T-helper 1 cell (primary cell): Measurements from ENCODE around the gene MORC1.
"Not testable (repeated sequence)": the region's sequence is repeated elsewhere in the genome, so short reads cannot be mapped to it uniquely, and the experiment has no call there.

Experiments used
- DNase-seq, 5 donors: peaks; one replicate each; pipeline ENCODE4 v3.0.0-alpha.2; 2012 to 2020
- total RNA-seq, 4 donors: gene quantifications; one replicate each; lab custom pipeline; 2026; lab: John Stamatoyannopoulos, UW

MORC1 gene, protein sequence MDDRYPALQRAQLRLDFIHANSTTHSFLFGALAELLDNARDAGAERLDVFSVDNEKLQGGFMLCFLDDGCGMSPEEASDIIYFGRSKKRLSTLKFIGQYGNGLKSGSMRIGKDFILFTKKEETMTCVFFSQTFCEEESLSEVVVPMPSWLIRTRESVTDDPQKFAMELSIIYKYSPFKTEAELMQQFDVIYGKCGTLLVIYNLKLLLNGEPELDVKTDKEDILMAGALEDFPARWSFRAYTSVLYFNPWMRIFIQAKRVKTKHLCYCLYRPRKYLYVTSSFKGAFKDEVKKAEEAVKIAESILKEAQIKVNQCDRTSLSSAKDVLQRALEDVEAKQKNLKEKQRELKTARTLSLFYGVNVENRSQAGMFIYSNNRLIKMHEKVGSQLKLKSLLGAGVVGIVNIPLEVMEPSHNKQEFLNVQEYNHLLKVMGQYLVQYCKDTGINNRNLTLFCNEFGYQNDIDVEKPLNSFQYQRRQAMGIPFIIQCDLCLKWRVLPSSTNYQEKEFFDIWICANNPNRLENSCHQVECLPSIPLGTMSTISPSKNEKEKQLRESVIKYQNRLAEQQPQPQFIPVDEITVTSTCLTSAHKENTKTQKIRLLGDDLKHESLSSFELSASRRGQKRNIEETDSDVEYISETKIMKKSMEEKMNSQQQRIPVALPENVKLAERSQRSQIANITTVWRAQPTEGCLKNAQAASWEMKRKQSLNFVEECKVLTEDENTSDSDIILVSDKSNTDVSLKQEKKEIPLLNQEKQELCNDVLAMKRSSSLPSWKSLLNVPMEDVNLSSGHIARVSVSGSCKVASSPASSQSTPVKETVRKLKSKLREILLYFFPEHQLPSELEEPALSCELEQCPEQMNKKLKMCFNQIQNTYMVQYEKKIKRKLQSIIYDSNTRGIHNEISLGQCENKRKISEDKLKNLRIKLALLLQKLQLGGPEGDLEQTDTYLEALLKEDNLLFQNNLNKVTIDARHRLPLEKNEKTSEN
- total RNA-seq, result 0 reads per million in 4 donors

DNA sequence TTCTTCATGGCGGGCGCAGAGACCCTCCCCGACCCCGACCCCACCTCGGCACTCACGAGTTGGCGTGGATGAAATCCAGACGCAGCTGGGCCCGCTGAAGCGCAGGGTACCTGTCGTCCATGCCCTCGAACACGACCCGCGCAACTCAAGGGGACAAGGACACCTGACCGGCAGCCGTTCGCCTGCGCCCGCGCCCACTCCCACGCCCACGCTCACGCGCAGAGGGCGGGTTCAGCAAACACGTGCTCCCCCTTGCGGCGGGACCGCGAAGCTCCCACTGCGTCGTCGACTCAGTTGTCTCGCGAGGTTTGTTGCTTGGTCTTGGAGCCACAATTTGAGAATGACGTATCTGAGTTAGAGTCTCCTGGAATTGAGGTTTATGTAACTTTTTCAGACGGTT lies at the start of gene MORC1:
MORC1 (minus strand) TSS at position 196 of the 400 bp plus-strand sequence; CDS start at position 121, 75 bp downstream.
- no peak for DNase-seq

DNA sequence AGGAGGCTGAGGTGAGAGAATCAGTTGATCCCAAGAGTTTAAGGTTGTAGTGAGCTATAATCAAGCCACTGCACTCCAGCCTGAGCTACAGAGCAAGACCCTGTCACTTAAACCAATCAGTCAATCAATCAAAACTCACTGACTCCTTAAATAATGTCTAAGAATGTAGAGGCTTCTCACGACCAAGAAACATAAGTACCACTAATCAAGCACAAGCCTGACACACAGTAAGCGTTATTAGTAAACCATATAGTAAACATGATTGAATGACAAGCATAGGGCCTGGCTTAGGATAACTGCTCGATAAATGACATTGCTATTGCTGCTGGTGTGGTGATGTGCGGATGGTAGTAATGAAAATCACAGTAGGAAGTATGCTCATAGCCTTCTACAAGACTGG lies 48.0 kb upstream of the MORC1 start:
- no peak for DNase-seq

DNA sequence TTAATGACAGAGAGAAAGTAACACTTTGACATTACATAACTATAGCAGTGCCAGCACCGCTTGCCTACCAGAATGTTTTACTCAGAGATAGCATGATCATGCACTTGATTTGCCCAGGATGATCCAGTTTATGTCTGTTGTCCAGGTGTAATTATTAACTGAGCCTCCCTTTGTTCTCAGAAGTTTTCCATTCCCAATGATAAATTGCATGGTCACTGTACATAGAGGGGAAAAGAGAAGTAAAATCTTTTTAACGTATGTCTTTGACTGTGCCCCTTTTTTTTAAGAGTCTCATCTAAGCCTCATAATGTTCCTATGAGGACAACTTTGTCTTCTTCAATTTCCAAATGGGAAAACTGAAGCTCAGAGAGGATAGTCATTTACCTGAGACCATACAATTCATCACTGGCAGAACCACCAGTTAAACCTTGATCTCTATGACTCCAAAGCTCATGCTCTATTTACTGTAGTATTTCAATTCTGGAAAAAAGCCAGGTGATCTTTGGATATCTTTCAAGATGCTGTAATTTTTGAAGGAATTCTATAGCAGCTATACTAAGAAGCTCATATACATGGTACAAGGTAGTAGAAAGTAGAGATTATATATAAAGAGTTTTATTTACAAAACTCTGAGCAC lies 43.7 kb upstream of the MORC1 start:
- no peak for DNase-seq

DNA sequence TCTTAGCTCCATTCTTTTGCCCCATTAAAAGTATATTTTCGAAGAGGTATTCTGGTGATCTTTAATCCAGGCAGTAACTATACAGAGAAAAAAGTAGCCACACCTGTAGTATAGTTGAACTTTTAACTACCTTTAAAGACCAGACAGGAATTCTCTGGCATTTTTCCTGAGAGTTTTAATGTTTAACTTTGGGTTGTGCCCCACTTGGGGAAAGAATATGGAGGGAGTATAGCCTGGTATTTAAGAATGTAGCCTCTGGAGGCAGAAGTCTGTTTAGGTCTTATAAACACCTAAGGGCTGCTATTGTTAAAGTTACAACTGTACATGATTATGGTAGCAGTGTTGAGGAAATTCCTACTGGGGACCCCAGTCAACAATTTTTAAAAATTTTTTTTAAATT lies 37.9 kb upstream of the MORC1 start:
- DNase-seq, result no peak

DNA sequence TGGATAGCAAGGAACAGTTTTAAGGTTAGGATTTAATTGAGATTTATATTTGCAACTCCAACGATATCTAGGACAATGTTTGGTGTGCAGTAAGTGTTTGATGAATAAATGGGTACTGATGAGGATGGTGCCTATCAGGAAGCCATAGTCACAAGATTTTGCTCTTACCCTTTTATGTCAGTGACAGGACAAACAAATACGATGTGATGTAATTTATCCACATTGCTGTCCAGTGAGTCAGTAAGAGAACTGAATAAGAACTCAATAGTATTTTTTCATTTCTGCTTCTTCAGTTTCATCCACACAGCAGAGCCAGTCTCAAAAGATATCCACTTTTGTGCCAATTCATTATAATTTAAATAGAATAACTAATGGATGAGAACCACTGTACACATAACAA lies 37.0 kb upstream of the MORC1 start:
- DNase-seq, result no peak

DNA sequence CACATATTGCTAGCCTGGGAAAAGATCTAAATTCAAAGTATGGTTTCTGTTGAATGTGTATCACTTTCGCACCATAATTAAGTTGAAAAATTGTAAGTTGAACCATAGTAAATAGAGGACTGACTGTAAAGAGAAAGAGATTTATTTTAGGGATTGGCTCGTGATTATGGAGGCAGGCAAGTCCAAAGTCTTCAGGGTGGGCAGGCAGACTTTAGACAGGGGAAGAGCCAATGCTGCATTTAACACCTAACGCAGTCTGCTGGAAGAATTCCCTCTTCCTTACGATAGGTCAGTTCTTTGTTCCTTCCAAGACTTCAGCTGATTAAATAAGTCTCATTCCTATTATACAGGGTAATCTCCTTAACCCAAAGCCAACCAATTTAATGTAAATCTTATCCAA lies 34.4 kb upstream of the MORC1 start:
- DNase-seq, result no peak

DNA sequence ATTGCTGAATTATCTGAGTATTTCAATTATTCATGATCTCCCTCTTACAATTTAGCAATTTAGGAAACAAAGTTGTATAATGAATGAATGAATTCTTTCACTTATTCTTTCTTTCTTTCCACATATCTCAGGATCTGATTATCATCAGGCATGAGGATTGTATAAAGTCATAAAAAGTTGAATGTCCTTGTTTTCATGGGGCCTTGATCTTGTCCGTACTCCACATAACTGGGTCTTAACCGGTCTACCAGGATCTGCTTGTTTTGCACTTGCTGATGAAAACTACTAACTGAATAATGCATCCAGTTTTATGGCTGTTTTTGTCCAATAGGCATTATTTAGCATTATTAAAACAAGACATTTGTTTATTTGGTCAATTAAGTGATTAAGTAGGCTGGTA lies 31.1 kb upstream of the MORC1 start:
- DNase-seq, result no peak

DNA sequence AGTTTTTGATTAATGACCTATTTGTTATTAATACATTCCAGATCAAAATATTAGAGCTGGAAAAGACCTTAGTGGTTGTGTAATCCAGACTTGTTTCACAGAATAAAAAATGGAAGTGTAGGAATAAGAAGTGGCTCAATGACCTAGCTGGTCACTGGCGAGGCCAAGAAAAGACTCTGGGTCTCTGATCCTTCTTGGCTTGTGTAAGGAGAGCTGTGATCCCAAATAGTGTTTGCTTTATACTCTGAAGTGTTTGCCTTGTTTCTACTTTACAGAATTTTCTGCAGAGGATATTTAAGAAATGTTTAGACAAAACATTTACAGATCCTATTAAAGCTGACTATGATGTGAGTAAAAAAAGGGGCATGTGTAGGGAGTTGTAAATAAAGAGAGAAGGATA lies 25.7 kb upstream of the MORC1 start:
- no peak for DNase-seq

DNA sequence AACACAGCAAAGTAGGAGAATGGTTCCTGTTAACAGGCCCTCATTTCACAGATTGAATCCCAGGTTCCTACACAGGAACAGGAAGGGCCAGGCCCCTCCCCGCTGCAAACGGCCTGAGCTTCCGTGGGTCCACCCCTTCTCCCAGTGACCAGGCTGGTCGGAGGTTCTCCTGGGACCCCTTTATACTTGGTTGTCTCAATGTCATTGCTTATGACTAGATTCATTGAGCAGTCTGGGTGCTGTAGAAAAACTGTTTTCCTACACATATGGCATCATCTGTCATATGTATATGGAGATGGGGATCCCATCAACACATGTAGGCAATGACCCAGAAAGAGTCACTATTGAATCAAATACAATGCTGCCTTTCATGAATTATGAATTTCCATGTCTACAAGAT lies 22.4 kb upstream of the MORC1 start:
- no peak for DNase-seq

DNA sequence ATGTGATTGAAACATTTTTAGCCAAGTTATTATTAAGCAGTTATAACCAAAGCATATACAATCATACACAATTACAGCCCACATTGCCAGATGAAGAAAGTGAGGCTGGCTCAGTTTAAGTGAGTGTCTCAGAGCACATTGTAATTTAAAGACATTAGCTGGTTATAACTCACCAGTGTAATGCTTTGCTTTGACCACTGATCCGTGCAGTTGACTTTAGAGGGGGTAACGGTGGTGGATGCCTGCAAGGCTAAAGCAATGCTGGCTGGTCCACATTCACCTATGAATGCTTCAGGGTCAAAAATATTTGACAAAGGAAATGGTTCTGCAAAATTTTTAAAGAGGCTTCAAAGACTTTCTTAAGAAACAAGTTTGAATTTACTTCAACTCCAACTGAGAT lies 19.8 kb upstream of the MORC1 start:
- no peak for DNase-seq

DNA sequence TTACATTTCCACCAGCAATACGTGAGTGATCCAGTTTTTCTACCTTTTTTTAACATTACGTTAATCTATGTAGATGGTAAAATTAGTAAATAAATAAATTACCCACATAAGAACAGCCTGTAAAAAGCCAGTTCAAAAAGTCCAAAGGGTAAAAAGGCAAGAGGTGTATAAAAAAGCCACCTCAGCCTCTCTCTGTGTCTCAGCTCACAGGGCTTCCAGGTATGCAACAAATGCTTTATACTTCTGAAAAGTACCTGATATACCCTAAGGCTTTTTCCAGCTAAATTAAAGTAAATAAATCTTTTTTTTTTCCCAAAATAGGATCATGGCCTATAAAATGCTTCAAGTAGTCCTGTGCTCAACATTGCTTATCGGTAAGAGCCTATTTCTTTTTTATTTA lies 18.6 kb upstream of the MORC1 start, which contains the start of gene C3orf85:
C3orf85 (plus strand) TSS at position 197 of the 400 bp plus-strand sequence; CDS start at position 326, 129 bp downstream.
- DNase-seq, result no peak

DNA sequence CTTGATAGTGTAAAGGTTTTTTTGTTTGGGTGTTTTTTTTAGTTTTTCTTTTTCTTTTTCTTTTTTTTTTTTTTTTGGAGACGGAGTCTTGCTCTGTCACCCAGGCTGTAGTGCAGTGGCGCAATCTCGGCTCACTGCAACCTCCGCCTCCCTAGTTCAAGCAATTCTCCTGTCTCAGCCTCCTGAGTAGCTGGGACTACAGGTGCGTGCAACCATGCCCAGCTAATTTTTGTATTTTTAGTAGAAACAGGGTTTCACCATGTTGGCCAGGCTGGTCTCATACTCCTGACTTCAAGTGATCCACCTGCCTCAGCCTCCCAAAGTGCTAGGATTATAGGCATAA lies 15.5 kb upstream of the MORC1 start:
- DNase-seq, result not testable (repeated sequence)

DNA sequence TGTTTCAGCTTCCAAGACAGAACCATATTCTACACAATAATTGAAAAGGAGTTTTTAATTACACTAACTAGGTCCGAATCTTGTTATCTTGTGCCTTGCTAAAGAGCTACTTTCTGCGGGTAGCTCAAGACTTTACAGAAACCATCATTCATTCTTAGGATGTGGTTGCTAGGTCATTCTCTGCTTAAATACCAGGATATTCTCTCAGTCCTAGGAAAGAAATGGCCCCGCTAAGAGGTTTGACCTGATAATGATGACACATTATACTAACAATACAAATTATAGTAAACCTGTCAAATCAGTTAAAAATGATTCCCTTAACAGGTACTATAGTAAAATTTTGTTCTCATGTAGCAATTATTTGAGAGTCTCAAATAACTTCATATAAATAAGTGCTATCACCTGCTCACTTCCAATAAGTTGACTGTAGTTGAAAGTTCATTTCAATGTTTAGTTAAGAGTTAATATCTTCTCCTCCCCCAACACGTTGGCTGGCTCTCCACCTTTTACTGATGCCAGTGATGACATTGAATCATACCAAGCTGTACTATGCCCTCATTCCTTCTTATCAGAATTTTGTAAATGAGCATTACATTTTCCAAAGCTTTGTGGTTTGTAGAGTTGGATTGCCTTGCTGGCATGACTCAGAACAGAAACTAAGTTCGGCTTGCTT lies 15.0 kb upstream of the MORC1 start:
- no peak for DNase-seq

DNA sequence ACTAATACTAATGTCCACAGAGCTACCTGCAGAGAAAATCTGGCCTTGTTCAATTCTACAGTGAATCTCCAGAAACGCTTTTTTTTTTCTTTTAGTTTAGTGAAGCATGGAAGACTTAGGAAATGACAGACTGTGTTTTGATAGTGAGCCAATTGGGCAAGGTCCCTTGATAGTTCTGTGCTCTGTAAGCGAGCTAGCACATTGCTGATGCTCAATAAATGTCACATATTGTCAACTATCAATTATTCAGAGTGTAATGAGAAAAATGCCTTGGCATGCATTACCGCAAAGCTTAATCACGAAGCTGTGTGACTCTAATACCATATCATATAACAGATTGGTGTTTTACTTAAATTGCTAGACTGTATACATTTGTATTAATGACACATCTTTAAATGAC lies 13.3 kb upstream of the MORC1 start:
- DNase-seq, result no peak

DNA sequence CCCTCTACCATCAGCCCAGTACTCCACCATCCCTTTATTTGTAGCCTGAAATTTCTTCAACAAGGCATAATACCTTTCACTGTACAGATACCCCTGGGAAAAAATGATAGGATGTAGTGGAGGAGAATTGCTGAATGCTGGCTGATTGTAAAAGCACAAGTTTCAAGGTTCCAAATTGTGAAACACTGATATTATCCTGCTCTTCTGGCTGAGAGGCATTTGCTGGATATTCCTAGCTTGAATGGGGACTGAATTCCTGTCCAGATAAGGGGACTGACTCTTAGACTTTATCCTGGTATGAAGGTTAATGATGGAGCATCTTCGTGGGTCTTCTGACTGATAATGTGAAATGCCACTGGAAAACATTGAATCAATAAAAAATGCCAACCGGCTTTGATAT lies 9.6 kb upstream of the MORC1 start:
- no peak for DNase-seq

DNA sequence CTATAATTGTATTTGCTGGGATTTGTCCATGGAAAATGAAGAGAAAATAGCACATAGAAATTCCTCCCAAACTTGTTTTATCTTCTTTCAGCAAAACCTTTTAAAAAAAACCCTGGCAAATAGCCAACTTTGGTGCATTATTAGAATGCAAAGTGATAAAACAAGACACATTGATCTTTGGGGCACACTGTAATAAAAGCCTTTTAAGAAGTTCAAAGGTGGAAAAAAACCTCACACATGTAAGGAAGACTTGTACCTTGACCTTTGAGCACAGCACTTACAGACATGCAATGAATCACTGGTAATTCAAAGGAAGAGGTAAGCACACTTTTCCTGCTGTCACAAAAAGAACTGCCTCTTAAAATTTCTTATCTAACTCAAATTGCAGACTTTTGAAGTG lies 8.0 kb upstream of the MORC1 start:
- DNase-seq, result no peak

DNA sequence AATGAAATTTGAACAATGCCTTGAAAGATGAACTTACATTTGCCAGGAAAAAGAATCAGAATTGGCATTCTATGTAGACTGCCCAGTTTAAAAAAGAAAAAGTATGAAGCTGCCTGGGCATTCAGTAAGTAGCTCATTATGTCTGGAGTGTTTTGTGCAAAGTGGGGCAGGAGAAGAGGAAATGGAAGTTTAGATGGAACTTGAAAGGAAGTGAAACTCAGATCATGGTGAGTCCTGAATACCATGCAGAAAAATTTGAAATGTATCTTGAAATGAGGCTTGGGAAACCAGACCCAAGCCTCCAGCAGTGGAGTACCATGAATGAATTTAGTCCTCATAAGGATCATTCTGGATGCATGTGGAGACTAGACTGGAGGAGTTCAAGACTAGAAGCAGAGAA lies 4.8 kb upstream of the MORC1 start:
- DNase-seq, result no peak

DNA sequence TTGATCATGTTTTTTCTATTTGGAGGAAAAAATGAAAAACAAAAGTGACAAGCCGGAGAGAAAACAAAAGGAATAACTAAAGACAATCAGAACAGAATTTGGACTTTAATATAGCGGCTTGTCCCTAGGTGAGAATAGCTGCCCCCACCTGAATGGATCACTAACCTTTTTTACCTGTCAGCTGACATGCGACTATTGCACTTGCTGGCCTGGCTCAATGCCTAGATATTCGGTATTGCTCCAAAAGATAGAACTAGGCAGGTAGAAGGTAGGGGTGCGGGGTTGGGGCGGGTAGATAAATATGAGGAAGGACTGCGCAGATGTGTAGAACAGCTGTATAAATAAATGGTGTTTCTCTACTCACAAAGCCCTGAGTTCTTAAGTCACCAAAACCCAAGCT lies 650 bp upstream of the MORC1 start:
- no peak for DNase-seq

DNA sequence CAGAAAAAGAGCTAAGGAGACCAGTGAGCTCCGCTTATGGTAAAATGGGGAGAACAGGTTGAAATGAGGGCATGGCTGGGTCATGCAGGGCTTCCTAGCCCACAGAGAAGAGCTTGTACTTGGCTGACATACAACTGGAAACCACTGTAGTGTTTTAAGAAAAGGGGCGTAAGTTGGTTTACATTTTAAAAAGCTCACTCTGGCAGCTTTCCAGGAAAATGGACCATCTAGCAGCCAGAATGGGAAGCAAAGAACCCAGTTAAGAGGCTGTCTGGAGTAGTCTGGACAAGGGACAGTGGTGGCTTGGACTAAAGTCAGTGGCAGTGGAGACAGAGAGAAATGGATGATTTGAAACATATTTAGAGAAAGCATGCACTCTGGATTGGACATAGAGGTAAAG lies 1.9 kb downstream of the MORC1 start:
- no peak for DNase-seq

DNA sequence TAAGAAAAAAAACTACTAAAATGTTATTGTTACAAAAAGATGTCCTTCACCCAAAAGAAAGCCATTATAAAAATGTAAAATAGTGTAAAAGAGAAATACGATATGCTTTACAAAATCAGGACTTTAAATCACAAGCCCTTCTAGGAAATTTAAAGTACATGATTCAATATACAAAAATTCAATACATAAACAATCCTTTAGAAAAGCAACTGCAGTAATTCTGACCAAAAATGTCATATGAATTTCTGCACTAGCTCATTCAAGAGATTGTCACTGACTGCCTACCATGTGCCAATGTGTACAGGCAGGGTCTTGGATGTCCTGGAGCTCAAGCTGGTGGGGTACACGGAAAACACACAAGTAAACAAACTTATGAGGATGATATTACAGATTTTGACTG lies 2.5 kb downstream of the MORC1 start:
- DNase-seq, result no peak

DNA sequence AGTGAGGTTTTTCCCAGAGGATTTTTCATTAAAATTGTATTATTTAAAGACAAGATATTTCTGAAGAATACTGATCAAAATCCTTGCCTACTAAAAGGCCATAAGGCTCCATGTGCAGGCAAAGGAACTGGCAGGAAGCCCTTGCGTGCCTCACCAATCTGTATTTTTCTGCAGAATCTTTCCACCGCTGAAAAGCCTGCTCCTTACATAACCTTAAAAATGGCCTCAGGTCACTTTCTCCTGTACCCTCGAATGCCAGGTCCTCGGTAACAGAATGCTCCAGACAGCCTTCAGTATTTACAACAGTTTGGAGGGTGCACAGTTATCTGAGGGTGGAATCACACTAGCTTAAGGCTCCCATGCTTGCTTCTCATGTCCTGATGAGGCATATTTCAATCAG lies 3.2 kb downstream of the MORC1 start:
- no peak for DNase-seq

DNA sequence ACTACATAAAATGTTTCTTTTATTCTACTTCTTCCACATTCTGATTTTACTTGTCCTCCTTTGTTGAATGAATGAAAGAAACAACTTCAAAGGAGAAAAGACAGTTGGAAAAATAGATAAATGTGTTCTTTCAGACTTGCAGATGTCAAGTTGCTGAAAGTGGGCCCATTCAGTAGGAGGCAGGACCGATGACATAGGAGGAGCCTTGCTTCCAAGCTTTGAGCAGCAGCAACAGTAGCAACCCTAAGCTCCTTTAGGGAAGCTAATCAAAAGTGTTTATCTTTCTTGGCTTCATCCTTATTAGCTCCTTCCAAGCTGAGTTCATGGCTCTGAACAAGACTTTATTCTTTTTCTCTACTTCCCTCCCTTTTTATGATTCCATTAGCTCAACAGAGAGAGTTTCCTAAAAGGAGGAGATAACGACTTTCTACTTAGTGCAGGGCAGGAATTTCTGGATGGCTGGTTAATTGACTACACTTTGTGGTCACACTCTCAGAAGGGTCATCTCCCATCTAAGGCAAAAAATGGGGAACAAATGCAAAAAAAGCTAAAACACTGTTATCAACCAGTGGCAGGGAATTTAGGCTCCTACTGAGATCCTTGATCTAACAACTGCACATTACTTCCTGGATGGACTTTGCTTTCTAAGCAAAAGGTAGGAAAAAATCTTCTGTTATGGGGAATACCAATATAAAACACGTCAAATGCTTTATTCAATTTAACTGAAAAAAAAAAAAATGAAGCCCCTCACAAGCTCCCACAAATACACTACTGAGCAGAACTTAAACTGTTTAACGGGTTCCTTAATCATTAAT lies 4.8 kb downstream of the MORC1 start:
- DNase-seq, result no peak
